GM06990 (cell line): ENCODE results near the gene LYSMD4.

Experiments
- DNase-seq: peaks from one replicate; pipeline ENCODE4 v3.0.0-alpha.2; 2011; ENCODE audit not compliant: insufficient read length; ENCODE audit errors: extremely low read depth
- H3K27me3 ChIP-seq: replicated peaks from 2 replicates; pipeline ENCODE4 v1.6.0; 2011; ENCODE audit warnings: low read length; ENCODE audit not compliant: control insufficient read depth, insufficient read depth
- H3K36me3 ChIP-seq: 2 replicates; pipeline ENCODE4 v1.5.1; 2011; ENCODE audit warnings: low read length; ENCODE audit not compliant: control insufficient read depth, insufficient read depth
- H3K4me3 ChIP-seq: replicated peaks from 2 replicates; pipeline ENCODE4 v1.5.1; 2011; ENCODE audit warnings: low read depth, mild to moderate bottlenecking, control low read depth, low read length
- CTCF ChIP-seq: IDR thresholded peaks from 2 replicates; pipeline ENCODE4 v1.5.1; 2011; ENCODE audit warnings: low read length, control low read depth, mild to moderate bottlenecking, inconsistent platforms; ENCODE audit not compliant: insufficient read depth, poor library complexity, severe bottlenecking

Gene LYSMD4

DNA sequence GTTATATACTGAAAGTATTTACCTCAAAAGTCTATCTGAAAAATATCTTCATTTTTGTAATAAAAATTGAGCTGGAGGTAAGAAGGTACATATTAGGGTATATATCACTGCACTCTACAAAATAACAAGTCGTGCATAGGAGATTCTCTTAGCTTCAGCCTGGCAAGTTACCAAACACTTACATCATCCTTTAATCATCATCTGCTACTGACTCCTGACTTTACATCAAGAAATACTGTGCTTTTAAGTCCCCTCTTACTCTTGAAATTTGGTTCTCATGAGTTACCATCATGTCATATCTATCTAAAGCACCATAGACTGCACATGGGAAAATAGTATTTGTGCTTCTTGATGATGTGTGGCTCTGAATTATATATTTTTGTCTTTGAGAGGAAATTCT, 50.8 kb downstream of the LYSMD4 start:
- Histone ChIP-seq H3K4me3 (no peak overlapping the region), H3K27me3 (no peaks in the 10 kb centered on the region), H3K36me3 (peaks cover 10% of the 10 kb centered on the region)
- no peak for TF ChIP-seq CTCF
- DNase-seq: no peak

DNA sequence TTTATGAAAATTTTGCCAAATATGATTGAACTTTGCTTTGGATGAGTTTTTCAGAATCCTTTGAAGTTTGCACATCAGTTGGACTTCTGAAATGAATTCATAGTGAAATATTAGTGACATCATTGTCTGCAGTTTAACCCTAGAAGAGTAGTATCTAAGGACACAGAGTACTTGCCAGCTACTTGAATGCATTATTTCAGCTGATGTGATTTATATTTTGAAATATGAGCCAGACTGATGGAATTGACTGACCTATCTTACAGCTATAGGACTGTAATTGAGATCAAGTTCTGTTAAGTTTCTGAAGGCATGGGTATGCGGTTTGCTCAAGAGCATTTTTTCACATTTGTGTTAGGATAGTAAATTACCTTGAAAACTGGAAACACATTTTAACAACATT, 51.2 kb downstream of the LYSMD4 start:
- no peaks in the 10 kb centered on the region for H3K27me3 ChIP-seq

GRCh38 chr15:99680276-99680675, 53.0 kb downstream of the LYSMD4 start:
- DNase-seq: no peak
- TF ChIP-seq CTCF: no peak
- Histone ChIP-seq H3K4me3 (no peak overlapping the region), H3K27me3 (no peaks in the 10 kb centered on the region), H3K36me3 (peaks cover 8% of the 10 kb centered on the region)

More for the DNA sequence above, 51.2 kb downstream of the LYSMD4 start:
- TF ChIP-seq CTCF: no peak
- DNase-seq: no peak
- peaks cover 8% of the 10 kb centered on the region for H3K36me3 ChIP-seq
- H3K4me3 ChIP-seq: no peak overlapping the region

DNA sequence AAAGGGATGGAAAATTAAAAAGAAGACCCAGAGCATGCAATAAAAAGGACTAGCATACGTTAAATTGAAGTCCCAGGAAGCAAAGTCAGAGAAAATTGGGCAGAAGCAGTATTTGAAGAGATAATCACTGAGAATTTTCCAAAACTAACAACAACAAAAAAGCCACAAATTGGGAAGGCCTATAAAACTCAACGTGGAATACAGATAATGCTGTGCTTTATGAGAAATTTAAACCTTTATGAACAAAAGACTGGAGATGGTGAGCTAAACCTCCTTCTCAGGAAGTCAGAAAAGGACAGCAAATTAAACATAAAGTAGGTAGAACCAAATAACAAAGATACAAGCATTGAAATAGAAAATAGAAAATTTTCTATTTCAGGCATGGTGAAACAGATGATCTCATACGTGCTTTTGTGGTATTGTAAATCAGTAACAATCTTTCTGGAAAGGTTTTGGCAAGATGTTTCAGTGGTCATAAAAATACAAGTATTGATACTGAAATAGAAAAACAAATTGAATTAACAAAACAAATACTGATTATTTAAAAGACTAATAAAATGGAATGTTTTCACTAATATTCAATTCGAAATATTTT, 55.6 kb downstream of the LYSMD4 start:
- H3K27me3 ChIP-seq: no peaks in the 10 kb centered on the region
- TF ChIP-seq CTCF: no peak
- H3K36me3 ChIP-seq: peaks cover 9% of the 10 kb centered on the region
- DNase-seq: peak; percentile 27
- no peak overlapping the region for H3K4me3 ChIP-seq
